HCT116 (cell line): ENCODE results near the gene PXT1.

Experiments used
- CTCF ChIP-seq, 3 experiments: fragments of 200-600 bp in 1 of 3; sonication (generic) in 1 of 3; IDR thresholded peaks in 2 of 3; conservative IDR thresholded peaks in 1 of 3; 2 replicates each; pipeline ENCODE4 v1.5.1; 2012 to 2017; ENCODE audit warnings: low read depth in 2 of 3, low read length in 2 of 3, antibody characterized with exemption in 1 of 3, borderline replicate concordance in 1 of 3, control low read depth in 1 of 3, mild to moderate bottlenecking in 1 of 3, mixed read lengths in 1 of 3, mixed run types in 1 of 3, moderate library complexity in 1 of 3; ENCODE audit not compliant: insufficient read depth in 1 of 3
- EZH2 ChIP-seq: fragments of 200-600 bp; sonication (generic); IDR thresholded peaks from 2 replicates; pipeline ENCODE4 v1.6.1; 2017; ENCODE audit warnings: antibody characterized with exemption, mixed run types
- FOSL1 ChIP-seq: IDR thresholded peaks from 2 replicates; pipeline ENCODE4 v1.6.1; 2012; ENCODE audit warnings: low read depth
- MAX ChIP-seq: IDR thresholded peaks from 2 replicates; pipeline ENCODE4 v1.6.1; 2012
- POLR2A ChIP-seq: IDR thresholded peaks from 2 replicates; pipeline ENCODE4 v1.7.0; 2011; ENCODE audit warnings: borderline replicate concordance; ENCODE audit not compliant: insufficient read depth, insufficient read length; ENCODE audit errors: extremely low read depth
- POLR2AphosphoS5 ChIP-seq: IDR thresholded peaks from 2 replicates; pipeline ENCODE4 v1.6.1; 2011; ENCODE audit warnings: mild to moderate bottlenecking, low read depth, low read length, moderate library complexity
- SIN3A ChIP-seq: IDR thresholded peaks from 2 replicates; pipeline ENCODE4 v1.6.1; 2012; ENCODE audit warnings: low read depth
- TCF7L2 ChIP-seq: IDR thresholded peaks from 2 replicates; pipeline ENCODE4 v1.7.0; 2011; ENCODE audit warnings: borderline replicate concordance, inconsistent platforms; ENCODE audit not compliant: insufficient read depth, insufficient read length; ENCODE audit errors: extremely low read depth

- TF ChIP-seq POLR2AphosphoS5 = no peak
- no peak for TF ChIP-seq CTCF (IDR thresholded peaks at IDR 0.05 in 2 of 3, conservative IDR thresholded peaks at IDR 0.05 in 1 of 3; ENCODE audit: borderline replicate concordance in 1 of 3, insufficient read depth in 1 of 3, low read depth in 2 of 3, low read length in 2 of 3)
- TF ChIP-seq POLR2A = no peak
- no peak for TF ChIP-seq FOSL1
- no peak for TF ChIP-seq SIN3A
- no peak for TF ChIP-seq EZH2
- TF ChIP-seq TCF7L2 = no peak
- TF ChIP-seq MAX = no peak
Observed at GRCh38 chr6:36374972-36375371, 67.7 kb downstream of the PXT1 start.
